Hepatocyte (in vitro differentiated cells): Measurements from ENCODE around the gene VWF.

Source experiments
- CTCF ChIP-seq: fragments of 200-600 bp; sonication (generic); IDR thresholded peaks from 2 replicates; pipeline ENCODE4 v1.5.1; 2016; ENCODE audit warnings: antibody characterized with exemption, mild to moderate bottlenecking; ENCODE audit not compliant: poor library complexity
- EZH2 ChIP-seq: fragments of 200-600 bp; sonication (generic); IDR thresholded peaks from 2 replicates; pipeline ENCODE4 v1.6.1; 2016; ENCODE audit warnings: antibody characterized with exemption, mild to moderate bottlenecking, borderline replicate concordance
- EZH2phosphoT487 ChIP-seq: fragments of 200-600 bp; sonication (generic); IDR thresholded peaks from one replicate; pipeline ENCODE4 v1.6.1; 2018; ENCODE audit warnings: antibody characterized with exemption, mild to moderate bottlenecking, low read depth, moderate library complexity; ENCODE audit not compliant: unreplicated experiment, severe bottlenecking

- TF ChIP-seq CTCF (no peak), EZH2 (no peak), EZH2phosphoT487 (no peak)
Measured at GRCh38 chr12:6071589-6071988, 52.9 kb downstream of the VWF start.
